WTC11 (cell line): ENCODE measurements around the gene KCNH3. TPM values are rescaled to one million over a fixed set of nuclear protein-coding genes. Genes with fewer than 3 reads are reported as not detected.

Source experiments
- ATAC-seq: fragments of 200-7000 bp; cut with Tn5 transposase; 2 replicates; pipeline ENCODE4 v1.10.0; 2021; ENCODE audit warnings: mild to moderate bottlenecking, moderate library complexity
- CTCF ChIA-PET: fragments of 300-600 bp; sonication (Branson Sonifier 250); formaldehyde crosslinking; loops from one replicate; lab custom pipeline; 2021; ENCODE audit warnings: antibody characterized with exemption; lab: Charles Lee
- POLR2A ChIA-PET: fragments of 350-600 bp; sonication (Branson Sonifier 250); formaldehyde crosslinking; loops from one replicate; lab custom pipeline; 2021; ENCODE audit warnings: antibody characterized with exemption; lab: Charles Lee
- DNase-seq: peaks from one replicate; pipeline ENCODE4 v3.0.0; 2021; ENCODE audit warnings: low spot score
- H3K27ac Mint-ChIP-seq: 2 replicates; pipeline ENCODE4 v1.8.0; 2021; ENCODE audit warnings: mixed read lengths
- H3K27me3 Mint-ChIP-seq: 2 replicates; pipeline ENCODE4 v1.8.0; 2021; ENCODE audit warnings: low read depth, mild to moderate bottlenecking, moderate library complexity, mixed read lengths
- H3K36me3 Mint-ChIP-seq: 2 replicates; pipeline ENCODE4 v1.8.0; 2021; ENCODE audit warnings: mixed read lengths
- H3K4me1 Mint-ChIP-seq: 2 replicates; pipeline ENCODE4 v1.8.0; 2022; ENCODE audit warnings: mixed read lengths
- H3K4me3 Mint-ChIP-seq: 2 replicates; pipeline ENCODE4 v1.8.0; 2021; ENCODE audit warnings: mild to moderate bottlenecking, moderate library complexity, mixed read lengths
- H3K9me3 Mint-ChIP-seq: 2 replicates; pipeline ENCODE4 v1.8.0; 2021; ENCODE audit warnings: mixed read lengths
- CREB1 ChIP-seq: sonication (generic); formaldehyde crosslinking; IDR thresholded peaks from 2 replicates; pipeline ENCODE4 v1.8.0; 2023; ENCODE audit warnings: mild to moderate bottlenecking, missing genetic modification reagents
- E2F4 ChIP-seq: sonication (generic); formaldehyde crosslinking; IDR thresholded peaks from 2 replicates; pipeline ENCODE4 v1.8.1; 2022; ENCODE audit warnings: low read depth, mild to moderate bottlenecking, moderate library complexity, missing genetic modification reagents, borderline replicate concordance
- ETV6 ChIP-seq: sonication (generic); formaldehyde crosslinking; IDR thresholded peaks from 2 replicates; pipeline ENCODE4 v1.8.1; 2022; ENCODE audit warnings: mild to moderate bottlenecking, missing genetic modification reagents
- FOXP4 ChIP-seq: sonication (generic); formaldehyde crosslinking; IDR thresholded peaks from 2 replicates; pipeline ENCODE4 v1.8.0; 2022; ENCODE audit warnings: mild to moderate bottlenecking, missing genetic modification reagents
- HMGXB4 ChIP-seq: sonication (generic); formaldehyde crosslinking; IDR thresholded peaks from 2 replicates; pipeline ENCODE4 v1.8.1; 2023; ENCODE audit warnings: mild to moderate bottlenecking, moderate library complexity, missing genetic modification reagents
- IRF2 ChIP-seq: sonication (generic); formaldehyde crosslinking; IDR thresholded peaks from 2 replicates; pipeline ENCODE4 v1.8.0; 2022; ENCODE audit warnings: low read depth, missing genetic modification reagents, borderline replicate concordance
- JUN ChIP-seq: sonication (generic); formaldehyde crosslinking; IDR thresholded peaks from 2 replicates; pipeline ENCODE4 v1.8.0; 2023; ENCODE audit warnings: mild to moderate bottlenecking, missing genetic modification reagents
- MAX ChIP-seq: sonication (generic); formaldehyde crosslinking; IDR thresholded peaks from 2 replicates; pipeline ENCODE4 v1.8.0; 2022; ENCODE audit warnings: mild to moderate bottlenecking, missing genetic modification reagents
- PREB ChIP-seq: sonication (generic); formaldehyde crosslinking; IDR thresholded peaks from 2 replicates; pipeline ENCODE4 v1.8.1; 2022; ENCODE audit warnings: mild to moderate bottlenecking, missing genetic modification reagents, moderate library complexity, borderline replicate concordance
- TEAD4 ChIP-seq: sonication (generic); formaldehyde crosslinking; IDR thresholded peaks from 2 replicates; pipeline ENCODE4 v1.8.0; 2022; ENCODE audit warnings: mild to moderate bottlenecking, missing genetic modification reagents
- USF1 ChIP-seq: sonication (generic); formaldehyde crosslinking; IDR thresholded peaks from 2 replicates; pipeline ENCODE4 v1.8.0; 2022; ENCODE audit warnings: mild to moderate bottlenecking, missing genetic modification reagents
- USF2 ChIP-seq: sonication (generic); formaldehyde crosslinking; IDR thresholded peaks from 2 replicates; pipeline ENCODE4 v1.8.1; 2023; ENCODE audit warnings: mild to moderate bottlenecking, missing genetic modification reagents, moderate library complexity
- ZBTB43 ChIP-seq: sonication (generic); formaldehyde crosslinking; IDR thresholded peaks from 2 replicates; pipeline ENCODE4 v1.8.1; 2023; ENCODE audit warnings: mild to moderate bottlenecking, missing genetic modification reagents
- ZNF232 ChIP-seq: sonication (generic); formaldehyde crosslinking; IDR thresholded peaks from 2 replicates; pipeline ENCODE4 v1.8.0; 2022; ENCODE audit warnings: mild to moderate bottlenecking, missing genetic modification reagents
- total RNA-seq: library from RNA; stranded (reverse); gene quantifications from 3 replicates; pipeline ENCODE4 v1.2.3, GENCODE V29; 2021

The KCNH3 gene
- total RNA-seq, 1 experiment from 2014 or later = 0.44 TPM

GRCh38 chr12:49548822-49549648, 10.2 kb downstream of the KCNH3 start (continued):
- TF ChIP-seq PREB (no peak), USF1 (CRISPR knock-in tag) (no peak; the same call in 1 of the 2 replicates), USF2 (peak; percentile 19; the same call in 1 of the 2 replicates), MAX (CRISPR knock-in tag) (peak; percentile 83), ZNF232 (CRISPR knock-in tag) (0 out of 2 replicates have a peak, but pooled peaks have one; percentile 25), CREB1 (CRISPR knock-in tag) (no peak), TEAD4 (CRISPR knock-in tag) (no peak), IRF2 (no peak), JUN (no peak), FOXP4 (CRISPR knock-in tag) (0 out of 2 replicates have a peak, but pooled peaks have one; percentile 41), ETV6 (no peak; the same call in 1 of the 2 replicates), HMGXB4 (CRISPR knock-in tag) (peak; percentile 28)

- no peak for DNase-seq
- Mint-ChIP-seq H3K27ac (no peak overlapping the region), H3K4me1 (peaks cover 5% of the 10 kb centered on the region), H3K4me3 (no peak overlapping the region), H3K9me3 (no peaks in the 10 kb centered on the region), H3K27me3 (peaks cover 69% of the 10 kb centered on the region), H3K36me3 (no peaks in the 10 kb centered on the region)
- ChIA-PET POLR2A (no interaction called here), CTCF (interaction anchor here (0.6 to 7.8 kb wide), 13 partner anchors 15 to 412 kb away, joined by 3 to 99 read pairs (median 5); partner anchors contain the start of genes DNAJC22 and TMBIM6)
- ATAC-seq = no peak
- TF ChIP-seq ZBTB43 (0 out of 2 replicates have a peak, but pooled peaks have one; percentile 33), E2F4 (CRISPR knock-in tag) (no peak; the same call in 1 of the 2 replicates)
Observed at GRCh38 chr12:49549735-49550692, 11.2 kb downstream of the KCNH3 start.
